Neural cell (in vitro differentiated cells): ENCODE results near the gene SH3BP5L.

Experiments
- CTCF ChIP-seq: fragments of 450-650 bp; IDR thresholded peaks from 2 replicates; pipeline ENCODE4 v1.5.1; 2014; ENCODE audit warnings: antibody characterized with exemption, mild to moderate bottlenecking, moderate library complexity; ENCODE audit not compliant: poor library complexity, severe bottlenecking
- POLR2AphosphoS5 ChIP-seq: IDR thresholded peaks from 2 replicates; pipeline ENCODE4 v1.6.1; 2012
- RAD21 ChIP-seq: fragments of 450-650 bp; conservative IDR thresholded peaks from 2 replicates; pipeline ENCODE4 v1.6.1; 2014; ENCODE audit warnings: antibody characterized with exemption, mild to moderate bottlenecking, moderate library complexity
- REST ChIP-seq: IDR thresholded peaks from 2 replicates; pipeline ENCODE4 v1.6.1; 2012; ENCODE audit warnings: borderline replicate concordance

- TF ChIP-seq RAD21 (no peak), CTCF (no peak), POLR2AphosphoS5 (no peak), REST (no peak)
Measured at GRCh38 chr1:248834343-248834940, 8.7 kb upstream of the SH3BP5L start.
